GM12801 (cell line): ENCODE measurements around the gene EDN1.

Experiments used
- TF ChIP-seq, protein P1 (sequence below): IDR thresholded peaks from one replicate; pipeline ENCODE4 v1.5.1; 2011; ENCODE audit warnings: control low read depth; ENCODE audit not compliant: insufficient read length; ENCODE audit errors: extremely low read depth

EDN1 gene

DNA sequence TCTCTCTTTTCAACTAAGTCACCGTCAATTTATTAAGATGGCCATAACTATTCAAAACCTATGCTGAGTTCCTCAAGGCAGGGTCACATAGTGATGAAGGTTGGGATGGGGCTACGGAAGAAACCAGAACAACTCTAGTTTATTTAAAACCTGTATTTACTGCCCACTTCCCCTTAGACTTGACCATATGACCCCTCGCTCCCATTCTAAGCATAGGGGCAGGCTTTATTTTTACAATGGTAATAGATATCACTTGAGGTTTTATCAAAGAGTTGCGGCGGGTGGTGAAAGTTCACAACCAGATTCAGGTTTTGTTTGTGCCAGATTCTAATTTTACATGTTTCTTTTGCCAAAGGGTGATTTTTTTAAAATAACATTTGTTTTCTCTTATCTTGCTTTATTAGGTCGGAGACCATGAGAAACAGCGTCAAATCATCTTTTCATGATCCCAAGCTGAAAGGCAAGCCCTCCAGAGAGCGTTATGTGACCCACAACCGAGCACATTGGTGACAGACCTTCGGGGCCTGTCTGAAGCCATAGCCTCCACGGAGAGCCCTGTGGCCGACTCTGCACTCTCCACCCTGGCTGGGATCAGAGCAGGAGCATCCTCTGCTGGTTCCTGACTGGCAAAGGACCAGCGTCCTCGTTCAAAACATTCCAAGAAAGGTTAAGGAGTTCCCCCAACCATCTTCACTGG, 5.5 kb downstream of the EDN1 start:
- TF ChIP-seq, protein P1, sequence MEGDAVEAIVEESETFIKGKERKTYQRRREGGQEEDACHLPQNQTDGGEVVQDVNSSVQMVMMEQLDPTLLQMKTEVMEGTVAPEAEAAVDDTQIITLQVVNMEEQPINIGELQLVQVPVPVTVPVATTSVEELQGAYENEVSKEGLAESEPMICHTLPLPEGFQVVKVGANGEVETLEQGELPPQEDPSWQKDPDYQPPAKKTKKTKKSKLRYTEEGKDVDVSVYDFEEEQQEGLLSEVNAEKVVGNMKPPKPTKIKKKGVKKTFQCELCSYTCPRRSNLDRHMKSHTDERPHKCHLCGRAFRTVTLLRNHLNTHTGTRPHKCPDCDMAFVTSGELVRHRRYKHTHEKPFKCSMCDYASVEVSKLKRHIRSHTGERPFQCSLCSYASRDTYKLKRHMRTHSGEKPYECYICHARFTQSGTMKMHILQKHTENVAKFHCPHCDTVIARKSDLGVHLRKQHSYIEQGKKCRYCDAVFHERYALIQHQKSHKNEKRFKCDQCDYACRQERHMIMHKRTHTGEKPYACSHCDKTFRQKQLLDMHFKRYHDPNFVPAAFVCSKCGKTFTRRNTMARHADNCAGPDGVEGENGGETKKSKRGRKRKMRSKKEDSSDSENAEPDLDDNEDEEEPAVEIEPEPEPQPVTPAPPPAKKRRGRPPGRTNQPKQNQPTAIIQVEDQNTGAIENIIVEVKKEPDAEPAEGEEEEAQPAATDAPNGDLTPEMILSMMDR: no peak

DNA sequence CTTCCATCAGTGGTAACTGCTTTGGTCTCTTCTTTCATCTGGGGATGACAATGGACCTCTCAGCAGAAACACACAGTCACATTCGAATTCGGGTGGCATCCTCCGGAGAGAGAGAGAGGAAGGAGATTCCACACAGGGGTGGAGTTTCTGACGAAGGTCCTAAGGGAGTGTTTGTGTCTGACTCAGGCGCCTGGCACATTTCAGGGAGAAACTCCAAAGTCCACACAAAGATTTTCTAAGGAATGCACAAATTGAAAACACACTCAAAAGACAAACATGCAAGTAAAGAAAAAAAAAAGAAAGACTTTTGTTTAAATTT, 6.1 kb downstream of the EDN1 start:
- TF ChIP-seq, protein P1: no peak

DNA sequence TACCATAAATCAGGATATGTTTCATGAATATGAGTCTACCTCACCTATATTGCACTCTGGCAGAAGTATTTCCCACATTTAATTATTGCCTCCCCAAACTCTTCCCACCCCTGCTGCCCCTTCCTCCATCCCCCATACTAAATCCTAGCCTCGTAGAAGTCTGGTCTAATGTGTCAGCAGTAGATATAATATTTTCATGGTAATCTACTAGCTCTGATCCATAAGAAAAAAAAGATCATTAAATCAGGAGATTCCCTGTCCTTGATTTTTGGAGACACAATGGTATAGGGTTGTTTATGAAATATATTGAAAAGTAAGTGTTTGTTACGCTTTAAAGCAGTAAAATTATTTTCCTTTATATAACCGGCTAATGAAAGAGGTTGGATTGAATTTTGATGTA, 6.4 kb downstream of the EDN1 start:
- TF ChIP-seq, protein P1: no peak

DNA sequence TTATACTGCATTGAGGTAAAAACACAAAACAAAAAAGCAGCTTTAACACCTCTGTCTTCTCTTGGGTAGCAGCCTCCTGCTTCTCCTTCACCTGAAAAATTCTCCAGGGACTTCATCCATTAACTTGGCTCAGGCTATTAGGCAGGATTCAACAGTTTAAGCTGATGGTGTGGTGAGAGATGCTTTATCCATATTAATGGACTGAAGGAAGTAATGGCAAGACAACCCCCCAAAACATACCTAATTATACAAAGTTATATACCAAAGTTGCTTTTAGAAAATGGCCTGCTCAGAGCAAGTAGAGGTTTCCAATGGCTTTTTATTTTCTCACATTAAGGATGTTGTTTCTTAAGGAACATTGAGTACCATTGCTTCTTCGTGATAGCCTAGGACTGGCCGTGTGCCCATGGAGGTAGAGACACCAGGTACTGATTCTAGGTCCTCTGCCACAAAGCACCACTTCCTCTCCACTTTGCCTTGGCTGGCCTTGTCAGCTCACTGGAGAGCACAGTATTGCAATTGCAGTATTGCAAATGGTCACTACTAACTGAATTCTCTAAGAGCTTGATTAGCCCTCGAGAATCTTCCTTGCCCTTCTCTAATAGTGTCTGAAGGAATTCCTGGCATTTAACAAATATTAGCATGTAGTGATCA, 7.3 kb downstream of the EDN1 start:
- TF ChIP-seq, protein P1: no peak

DNA sequence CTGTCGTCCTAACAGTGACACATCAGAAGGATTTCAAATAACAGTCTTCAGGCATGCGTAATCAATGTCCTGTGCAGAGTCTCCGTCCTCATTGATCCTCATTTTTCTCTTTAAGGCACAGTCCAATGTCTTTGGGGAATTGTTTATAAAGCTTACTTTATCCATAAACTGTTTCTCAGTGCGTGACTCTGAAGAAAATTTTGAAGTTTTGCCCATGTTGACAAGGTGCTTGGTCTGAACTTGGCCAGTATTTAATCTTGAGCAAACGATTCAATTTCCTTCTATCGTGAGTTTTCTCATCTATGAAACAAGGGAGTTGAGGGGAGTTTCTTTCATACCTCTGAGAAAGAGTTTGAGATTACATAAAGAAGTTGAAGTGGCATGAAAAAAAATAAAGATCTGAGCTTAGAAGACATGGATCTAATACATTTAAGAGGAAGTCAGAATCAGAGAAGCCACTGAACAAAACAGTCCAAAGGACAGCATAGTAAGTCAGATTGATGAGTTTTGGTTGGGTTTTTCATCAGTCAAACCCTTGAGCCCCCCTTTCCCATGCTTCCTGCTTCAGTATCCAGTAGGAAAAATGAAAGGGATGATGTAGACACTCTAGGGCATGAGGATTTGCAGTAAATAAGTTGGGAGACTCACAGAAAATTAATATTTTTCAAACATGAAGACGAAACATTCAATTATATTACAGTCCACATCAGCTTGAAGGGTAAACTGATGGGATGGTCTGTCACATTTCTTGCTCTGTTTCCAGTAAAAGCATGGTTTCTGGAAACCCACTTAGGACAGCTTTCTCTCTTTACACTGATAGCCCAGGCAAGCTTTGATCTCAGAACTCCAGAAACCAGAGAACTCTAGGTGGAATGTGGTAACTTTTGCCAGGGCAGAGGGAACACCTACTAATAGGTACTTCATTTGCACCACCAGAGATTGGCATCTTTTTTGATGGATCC, 8.1 kb downstream of the EDN1 start:
- TF ChIP-seq, protein P1: no peak

- TF ChIP-seq, protein P1: no peak
These were observed 8.8 kb downstream of the EDN1 start for GRCh38 chr6:12298995-12299394.

- TF ChIP-seq, protein P1: no peak
These were observed 10.9 kb downstream of the EDN1 start for GRCh38 chr6:12301018-12301417.
